GM21619 (cell line): ENCODE data around the gene SYCP1.
"Not testable (repeated sequence)": the region's sequence is repeated elsewhere in the genome, so short reads cannot be mapped to it uniquely, and the experiment has no call there.

ENCODE experiments used
- ATAC-seq: cut with Tn5 transposase; IDR thresholded peaks from one replicate; pipeline ENCODE4 v1.9.1; 2021; ENCODE audit not compliant: unreplicated experiment

The SYCP1 gene

DNA sequence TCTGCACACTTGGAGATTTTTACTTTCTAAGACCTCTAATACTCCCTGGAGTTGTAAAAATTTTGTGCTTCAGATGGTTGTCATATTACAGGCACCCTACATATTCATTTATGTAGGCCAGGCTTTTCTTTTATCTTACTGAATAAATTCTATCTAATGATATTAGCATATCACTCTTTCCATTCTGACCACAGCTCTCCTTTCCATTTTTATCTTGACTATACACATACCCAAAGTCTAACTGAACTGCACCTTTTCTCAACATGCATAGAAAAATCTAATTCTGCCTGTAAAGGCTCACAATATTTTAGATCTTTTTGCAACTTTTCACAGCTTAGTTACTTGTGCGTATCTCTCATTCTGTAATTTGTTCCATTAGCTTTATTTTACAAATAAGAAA lies 122.2 kb downstream of the SYCP1 start:
- no peak for ATAC-seq

DNA sequence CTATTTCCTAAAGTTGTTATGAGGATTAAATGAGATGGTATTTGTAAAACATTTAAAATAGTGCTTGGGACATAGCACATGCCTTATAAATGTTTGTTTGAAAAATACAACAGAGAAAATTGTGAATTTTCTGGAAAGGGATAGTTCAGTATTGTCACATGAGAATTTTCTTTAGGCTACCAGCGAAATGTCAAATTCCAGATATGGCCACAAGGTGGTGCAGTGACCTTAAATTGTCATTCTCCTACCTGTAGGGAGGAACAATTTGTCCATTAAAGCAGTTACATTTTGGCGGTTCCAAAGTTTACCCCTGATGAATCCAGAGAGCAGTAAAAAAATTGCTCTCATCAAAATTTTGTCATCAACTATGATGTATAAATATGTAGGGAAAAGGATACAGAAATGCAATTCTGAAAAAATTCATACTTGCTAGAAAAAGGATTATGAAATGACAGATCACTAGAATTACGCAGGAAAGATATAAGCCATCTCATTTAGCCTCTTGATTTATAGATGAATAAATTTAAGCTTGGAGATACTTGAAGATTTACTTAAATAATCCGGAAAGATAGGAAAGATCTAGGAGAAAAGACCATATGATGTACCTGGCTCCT lies 124.7 kb downstream of the SYCP1 start:
- no peak for ATAC-seq

DNA sequence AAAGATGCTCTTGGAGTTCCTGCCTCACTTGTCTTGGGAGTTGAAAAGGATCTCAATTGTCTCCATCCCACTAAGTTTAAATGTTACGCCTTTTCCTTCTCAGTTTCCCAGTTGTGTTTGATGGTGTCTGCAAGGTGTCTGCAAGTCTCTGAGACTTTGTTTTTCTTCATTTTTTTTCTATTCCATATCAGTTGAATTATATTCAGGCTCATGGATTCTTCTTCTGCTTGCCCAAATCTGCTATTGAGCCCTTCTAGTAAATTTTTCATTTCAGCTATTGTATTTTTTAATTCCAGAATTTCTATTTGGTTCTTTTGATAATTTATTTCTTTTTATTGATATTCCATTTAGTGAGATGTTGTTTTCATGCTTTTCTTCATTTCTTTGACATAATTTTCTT lies 127.6 kb downstream of the SYCP1 start:
- ATAC-seq, result no peak

DNA sequence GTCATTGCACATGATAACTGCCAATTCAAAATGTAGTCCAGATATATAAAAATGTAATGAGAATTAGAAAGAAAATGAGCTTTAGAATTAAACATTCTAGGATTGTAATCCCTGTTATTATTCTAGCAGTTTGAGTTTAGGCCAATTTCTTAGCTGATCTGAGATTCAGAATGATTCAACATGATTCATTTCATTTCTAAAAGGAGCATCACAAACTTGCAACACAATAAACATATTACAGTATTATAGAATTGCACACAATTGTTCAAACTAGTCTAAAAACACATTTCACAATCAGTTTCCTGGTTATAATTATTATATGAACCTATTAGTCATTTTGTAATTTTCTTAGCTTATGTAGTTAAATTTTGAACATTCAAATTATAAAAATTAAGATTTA lies 131.6 kb downstream of the SYCP1 start:
- no peak for ATAC-seq

DNA sequence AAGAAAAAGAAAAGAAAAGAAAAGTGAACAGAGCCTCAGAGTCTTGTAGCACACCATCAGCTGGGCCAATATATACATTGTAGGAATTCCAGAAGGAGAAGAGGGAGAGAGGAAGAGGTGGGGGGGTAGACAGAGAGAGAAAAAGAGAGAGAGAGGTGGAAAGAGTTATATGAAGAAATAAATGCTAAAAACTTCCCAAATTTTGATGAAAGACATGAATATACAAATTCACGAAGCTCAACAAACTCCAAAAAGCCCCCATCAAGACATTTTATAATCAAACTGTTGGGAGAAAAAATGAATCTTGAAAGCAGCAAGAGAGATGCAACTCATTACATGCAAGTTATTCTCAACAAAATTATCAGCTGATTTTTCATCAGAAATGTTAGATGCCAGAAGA lies 133.4 kb downstream of the SYCP1 start:
- ATAC-seq, result no peak

DNA sequence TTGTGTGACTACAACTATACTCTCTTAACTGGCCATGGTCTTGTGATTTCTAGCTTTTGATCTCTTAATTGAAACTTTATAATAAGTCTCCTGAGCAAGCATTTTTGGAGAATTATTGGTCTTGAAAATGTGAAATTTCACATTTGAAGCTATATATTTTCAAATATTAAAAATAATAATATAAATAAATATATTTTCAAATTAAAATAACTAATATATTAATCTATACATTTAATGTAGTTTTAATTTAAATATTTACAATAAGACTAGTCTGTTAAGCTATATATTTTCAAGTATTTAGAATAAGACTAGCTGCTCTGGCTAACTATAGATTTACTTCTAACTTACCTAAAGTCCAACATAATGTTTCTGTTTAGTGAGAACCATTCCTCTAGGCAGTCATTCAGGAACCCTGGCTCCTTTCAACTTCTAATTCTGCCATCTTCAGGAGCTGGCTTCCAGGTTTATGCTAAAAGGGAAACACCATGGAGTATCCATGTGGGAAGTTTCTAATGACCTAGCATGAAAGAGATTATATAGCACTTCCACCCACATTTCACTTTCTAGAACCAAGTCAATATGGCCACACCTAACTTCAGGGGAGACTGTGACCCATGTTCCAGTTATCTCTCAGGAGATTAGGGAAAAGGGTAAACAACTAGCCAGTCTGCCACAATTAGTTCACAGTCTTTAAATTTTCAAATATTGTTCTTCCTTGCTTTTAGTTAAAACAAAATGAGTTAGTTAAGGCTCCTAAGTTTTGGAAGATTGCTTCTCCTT lies 143.0 kb downstream of the SYCP1 start:
- no peak for ATAC-seq

DNA sequence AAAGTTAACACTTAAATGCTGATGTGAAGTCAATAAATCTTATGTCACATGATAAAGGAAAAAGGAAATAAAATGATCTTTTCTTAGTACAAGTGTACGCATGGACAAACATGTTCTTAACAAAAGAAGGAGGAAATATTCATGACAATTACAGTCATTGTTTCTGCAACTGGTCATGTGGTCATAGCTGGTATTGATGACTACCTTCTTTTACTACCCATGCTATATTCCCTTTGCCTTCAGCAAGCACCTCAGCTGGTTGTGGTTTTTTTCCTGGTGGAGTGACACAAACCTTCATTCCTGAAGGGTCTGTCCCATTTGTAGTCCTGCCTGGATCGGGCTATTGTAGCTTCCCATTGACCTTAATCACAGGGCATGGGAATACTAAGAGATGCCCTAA lies 151.5 kb downstream of the SYCP1 start:
- no peak for ATAC-seq

DNA sequence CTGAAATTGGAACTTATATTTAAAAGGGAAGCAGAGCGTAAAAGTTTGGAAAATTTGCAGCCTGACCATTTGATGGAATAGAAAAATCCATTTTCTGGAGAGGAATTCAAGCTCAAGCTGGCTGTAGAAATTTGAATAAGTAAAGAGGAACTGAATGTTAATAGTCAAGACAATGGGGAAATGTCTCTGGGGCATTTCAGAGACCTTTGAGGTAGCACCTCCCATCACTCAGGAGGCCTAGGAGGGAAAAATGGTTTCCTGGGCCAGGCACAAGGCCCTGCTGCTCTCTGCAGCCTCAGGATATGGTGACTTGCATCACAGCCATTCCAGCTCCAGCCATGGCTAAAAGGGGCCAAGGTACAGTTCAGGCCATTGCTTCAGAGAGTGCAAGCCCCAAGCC lies 157.3 kb downstream of the SYCP1 start:
- ATAC-seq, result no peak

DNA sequence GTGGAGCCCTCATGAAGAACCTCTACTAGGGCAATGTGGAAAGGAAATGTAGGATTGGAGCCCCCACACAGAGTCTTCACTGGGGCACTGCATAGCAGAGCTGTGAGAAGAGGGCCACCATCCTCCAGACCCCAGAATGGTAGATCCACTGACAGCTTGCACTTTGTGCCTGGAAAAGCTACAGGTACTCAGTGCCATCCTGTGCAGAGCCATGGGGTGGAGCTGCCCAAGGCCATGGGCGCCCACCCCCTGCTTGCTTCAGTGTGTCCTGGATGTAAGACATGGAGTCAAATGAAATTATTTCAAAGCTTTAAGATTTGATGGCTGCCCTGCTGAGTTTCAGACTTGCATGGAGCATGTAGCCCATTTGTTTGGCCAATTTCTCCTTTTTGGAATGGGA lies 157.8 kb downstream of the SYCP1 start:
- ATAC-seq, result no peak

DNA sequence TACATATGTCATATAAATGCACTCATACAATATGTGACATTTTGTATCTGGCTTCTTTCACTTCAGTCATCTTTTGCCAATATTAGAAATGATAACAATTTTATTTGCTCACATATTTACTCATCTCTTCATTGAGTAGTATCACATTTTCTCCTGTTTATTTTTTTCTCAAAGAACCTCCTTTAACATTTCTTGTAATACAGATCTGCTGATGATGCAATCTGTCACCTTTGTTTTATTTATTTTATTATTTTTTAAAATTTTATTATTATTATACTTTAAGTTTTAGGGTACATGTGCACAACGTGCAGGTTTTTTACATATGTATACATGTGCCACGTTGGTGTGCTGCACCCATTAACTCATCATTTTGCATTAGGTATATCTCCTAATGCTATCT lies 159.1 kb downstream of the SYCP1 start:
- ATAC-seq, result no peak

DNA sequence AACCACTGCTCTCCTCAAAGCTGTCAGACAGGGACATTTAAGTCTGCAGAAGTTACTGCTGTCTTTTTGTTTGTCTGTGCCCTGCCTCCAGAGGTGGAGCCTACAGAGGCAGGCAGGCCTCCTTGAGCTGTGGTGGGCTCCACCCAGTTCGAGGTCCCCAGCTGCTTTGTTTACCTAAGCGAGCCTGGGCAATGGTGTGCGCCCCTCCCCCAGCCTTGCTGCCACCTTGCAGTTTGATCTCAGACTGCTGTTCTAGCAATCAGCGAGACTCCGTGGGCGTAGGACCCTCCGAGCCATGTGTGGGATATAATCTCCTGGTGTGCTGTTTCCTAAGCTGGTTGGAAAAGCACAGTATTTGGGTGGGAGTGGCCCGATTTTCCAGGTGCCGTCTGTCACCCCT lies 164.9 kb downstream of the SYCP1 start:
- ATAC-seq, result not testable (repeated sequence)

DNA sequence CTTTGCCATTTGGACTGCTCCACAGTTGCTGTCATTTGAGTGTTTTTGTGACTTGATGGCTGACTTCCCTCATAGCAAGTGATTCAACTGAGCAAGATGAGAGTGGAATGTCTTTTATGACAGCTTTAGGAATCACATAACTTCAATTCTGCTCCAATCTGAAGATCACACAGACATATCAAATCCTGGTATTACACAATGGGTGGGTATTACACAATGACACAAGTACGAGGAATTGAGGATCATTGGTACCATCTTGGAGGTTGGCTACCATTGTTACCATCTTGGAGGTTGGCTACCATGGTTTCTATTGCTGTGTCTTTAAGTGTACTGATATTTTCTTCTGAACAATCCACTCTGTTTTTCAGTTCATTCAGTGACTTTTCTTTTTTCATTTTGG lies 166.5 kb downstream of the SYCP1 start:
- no peak for ATAC-seq

DNA sequence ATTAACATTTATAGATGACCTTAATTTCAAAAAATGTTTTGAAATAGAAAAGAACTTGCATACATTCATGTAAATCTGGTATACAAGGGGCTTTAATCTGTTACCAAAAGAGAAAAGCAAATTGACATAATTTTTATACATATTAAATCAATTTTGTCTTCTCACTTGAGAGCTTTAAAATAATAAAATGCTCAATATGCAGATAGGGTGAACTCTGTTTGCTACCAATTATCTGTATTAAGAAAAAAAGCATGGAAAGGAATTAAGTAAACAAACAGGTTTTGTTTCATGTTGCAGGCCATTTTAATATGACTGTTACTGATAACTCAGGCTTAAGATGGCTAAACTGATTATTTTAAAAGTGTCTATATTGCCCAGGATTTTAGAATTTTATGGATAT lies 168.9 kb downstream of the SYCP1 start:
- ATAC-seq, result no peak

DNA sequence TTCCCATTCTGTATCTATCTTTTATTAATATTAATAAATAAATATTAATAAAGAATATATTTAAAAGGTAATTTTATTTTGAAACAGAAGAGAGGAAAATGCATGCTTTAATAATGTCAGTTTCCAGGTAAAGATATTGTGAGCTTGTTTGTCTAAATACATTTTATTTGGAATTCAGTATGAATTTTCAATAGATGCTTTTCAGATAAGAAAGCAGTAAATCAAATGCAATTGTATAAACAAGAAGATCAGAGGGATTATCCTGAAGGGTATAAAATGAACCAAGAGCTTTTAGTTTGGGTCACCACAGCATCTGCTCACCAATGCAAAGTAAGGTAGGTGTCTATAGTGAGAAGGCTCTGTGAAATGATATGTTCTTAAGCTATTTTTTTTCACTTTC lies 174.9 kb downstream of the SYCP1 start, which contains the start of gene TSHB:
TSHB (plus strand) TSS at position 301 of the 400 bp plus-strand sequence. CDS start 3,537 bp downstream, outside the sequence.
- no peak for ATAC-seq

DNA sequence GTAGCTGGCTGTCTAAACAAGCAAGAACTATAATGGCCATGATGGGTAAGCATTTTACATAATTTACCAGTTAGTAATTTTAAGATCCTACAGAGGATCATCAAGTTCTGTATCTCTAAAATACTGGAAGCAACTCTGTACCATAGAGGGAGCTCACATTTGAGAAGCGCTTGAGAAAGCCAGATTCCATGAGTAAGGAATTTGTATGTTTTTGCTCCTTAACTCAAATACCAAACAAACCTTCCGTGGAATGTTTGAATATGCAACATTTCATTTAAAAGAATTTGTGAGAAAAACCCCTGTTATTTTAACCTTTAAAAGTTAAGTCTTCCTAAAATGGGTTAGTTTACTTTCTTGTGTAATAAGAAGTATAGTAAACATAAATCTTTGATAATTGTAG lies 176.9 kb downstream of the SYCP1 start:
- no peak for ATAC-seq

DNA sequence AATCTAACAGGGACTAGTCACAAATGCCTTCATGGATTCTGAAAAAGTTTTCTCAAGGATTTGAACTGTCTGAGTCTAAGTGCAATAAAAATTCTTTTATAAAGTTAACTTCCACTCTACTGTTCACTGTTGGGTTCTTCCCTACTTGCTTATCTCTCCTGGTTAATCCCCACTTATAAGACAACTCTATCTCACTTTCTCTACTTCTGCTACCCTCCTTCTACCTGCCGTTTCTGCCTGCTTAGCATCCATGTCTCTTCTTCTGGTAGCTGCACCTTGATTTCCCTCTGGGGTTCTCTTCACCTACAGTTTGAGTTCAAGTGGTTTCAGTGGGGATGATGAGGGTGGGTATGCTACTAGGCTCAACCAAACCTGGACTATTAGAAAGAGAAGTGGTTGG lies 181.0 kb downstream of the SYCP1 start:
- ATAC-seq, result no peak

DNA sequence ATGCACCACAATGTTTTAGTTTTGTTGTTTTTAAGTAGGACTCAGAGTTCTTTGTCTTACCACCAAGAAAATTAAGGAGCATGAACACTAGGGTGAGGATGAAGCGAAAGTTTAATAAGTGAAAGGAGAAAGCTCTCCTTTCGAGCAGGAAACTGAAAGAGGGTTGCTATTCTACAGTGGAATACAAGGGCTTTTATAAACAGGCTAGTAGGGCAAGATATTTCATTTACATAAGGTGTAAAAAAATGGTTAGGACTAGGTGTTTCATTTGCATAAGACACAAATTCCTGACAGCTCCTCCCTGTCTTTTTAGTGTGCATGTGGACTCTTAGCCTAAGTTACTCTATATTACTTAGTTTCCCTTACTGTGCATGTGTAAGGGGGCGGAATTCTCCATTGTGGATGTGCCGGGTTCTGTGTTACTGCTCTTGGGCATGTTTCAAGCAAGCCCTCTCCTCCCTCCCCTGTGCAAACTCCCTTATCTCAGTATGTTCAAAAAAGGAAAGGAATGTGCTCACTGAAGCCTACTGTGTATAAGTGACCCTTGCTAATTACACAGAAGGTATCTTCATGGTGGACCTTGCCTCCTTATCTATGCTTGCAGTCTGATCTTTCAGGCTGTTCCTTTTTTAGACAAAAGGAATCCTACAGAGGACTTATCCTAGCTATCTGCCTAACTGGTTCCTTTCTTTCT lies 182.3 kb downstream of the SYCP1 start:
- ATAC-seq, result no peak

DNA sequence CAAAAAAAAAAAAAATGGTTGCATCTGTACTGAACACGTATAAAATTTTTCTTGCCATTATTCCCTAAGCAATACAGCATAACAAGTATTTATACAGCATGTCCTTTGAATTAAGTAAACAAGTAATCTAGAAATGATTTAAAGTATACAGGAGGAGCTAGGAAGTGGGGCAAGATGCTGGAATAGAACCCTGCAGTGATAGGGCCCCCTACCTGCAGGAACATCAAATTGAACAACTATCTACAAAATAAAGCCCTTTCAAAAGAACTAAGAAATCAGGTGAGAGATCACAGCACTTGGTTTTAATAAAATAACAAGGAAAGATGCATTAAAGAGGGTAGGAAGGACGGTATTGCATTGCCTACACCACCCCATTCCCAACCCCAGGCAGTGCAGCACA lies 185.8 kb downstream of the SYCP1 start:
- ATAC-seq, result no peak

DNA sequence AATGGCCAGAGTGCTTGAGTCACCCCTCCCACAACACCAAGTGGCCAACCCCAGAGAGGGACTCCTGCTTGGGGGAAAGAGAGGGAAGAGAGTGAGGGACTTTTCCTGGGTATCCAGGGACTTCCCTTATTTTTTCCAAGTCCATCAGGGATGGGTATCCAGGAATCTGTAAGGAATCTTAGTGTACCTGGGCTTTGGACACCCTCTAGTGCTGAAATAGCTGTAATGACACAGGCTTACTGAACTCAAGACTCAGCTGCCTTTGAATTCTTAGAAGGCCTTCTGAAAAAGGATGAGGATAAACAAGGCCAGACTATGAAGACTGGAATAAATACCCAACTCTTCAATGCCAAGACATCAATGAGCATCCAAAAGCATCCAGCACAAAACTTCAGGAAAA lies 187.0 kb downstream of the SYCP1 start:
- no peak for ATAC-seq
